Left cardiac atrium (tissue), 4 donors: Measurements from ENCODE around the gene TGFBR1. TPM values are rescaled to one million over a fixed set of nuclear protein-coding genes. Genes with fewer than 3 reads are reported as not detected.

Source experiments
- ATAC-seq, 2 donors: fragments of 200-7000 bp; cut with Tn5 transposase; one replicate each; pipeline ENCODE4 v1.9.1; 2020; ENCODE audit warnings: mild to moderate bottlenecking in 2 of 2, moderate library complexity in 2 of 2
- DNase-seq: peaks from one replicate; pipeline ENCODE4 v3.0.0-alpha.2; 2020
- intact Hi-C, 2 donors: fragments of 100-400 bp; cut with DNase I; formaldehyde crosslinking; loops; one replicate each; pipeline versions ENCODE4 v1.14.1 to v1.15.1; 2022 to 2023
- total RNA-seq, 2 donors: library from RNA; stranded (reverse); fragmentation: NEBNext Ultra II Directional; extraction: Animal tissue kit (Norgen Biotek cat#: 25700); gene quantifications; one replicate each; pipeline ENCODE4 v1.2.1, GENCODE V29; 2021
- donor health status: DM: no; HTN: yes; CAD: no.
- donor health status: DM: no; HTN: yes; CAD: no; lungs with severe emphysema.
- donor health status: DM: yes; HTN: yes; CAD: no.
- donor health status: Dilated cardiomyopathy.

TGFBR1 gene
- total RNA-seq, 2 donors from 2014 or later = 17.3 to 27.1 TPM

DNA sequence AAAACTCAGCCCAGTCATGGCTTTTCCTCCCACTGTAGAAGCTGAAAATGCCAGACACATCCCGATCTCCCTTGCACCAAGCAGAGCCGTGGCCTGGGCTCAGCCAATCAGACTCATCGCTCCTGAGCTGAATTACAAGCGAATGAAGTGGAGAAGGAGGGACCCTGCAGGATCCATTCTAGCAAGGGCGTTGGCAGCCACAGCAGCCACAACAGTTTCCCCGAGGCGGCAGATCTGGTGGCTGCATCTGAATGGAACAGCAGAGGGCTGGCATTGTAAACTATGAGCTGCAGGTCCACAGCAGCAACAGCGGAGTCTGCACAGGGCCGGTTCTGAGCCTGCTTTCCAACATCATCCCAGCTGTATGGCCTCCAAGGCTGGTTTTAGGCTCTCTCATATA lies 93.1 kb downstream of the TGFBR1 start:
- DNase-seq (no peak), ATAC-seq (no peak)
- intact Hi-C loops = no loop called here

DNA sequence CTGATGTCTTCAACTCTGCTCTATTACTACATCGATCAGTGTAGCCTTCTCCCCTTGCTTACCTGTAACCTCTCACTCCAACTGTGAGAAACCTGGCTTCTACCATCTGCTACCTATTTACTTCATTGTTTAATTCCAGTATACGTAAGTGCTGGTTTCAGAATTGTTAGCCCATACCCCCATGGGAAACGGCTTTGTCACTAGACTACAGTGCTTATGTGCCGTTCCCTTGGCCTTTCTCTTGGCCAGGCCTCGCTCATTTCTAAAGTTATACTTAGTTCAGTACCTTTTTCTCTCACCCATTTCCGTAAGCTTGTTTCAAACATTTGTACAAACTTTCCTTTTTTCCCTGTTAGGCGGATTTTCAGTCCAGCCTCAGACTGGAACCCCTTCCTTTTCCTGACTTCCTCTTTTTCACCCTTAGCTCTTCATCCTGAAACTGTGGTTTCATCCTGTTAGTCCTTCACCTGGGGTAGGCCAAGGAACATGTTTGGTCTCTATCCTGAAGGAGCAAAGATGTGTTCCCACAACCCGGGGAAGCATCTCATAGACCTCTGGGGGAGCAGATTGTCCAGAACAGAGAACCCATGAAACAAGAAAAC lies 95.1 kb downstream of the TGFBR1 start:
- ATAC-seq (no peak), DNase-seq (no peak)
- intact Hi-C loops = no loop called here

DNA sequence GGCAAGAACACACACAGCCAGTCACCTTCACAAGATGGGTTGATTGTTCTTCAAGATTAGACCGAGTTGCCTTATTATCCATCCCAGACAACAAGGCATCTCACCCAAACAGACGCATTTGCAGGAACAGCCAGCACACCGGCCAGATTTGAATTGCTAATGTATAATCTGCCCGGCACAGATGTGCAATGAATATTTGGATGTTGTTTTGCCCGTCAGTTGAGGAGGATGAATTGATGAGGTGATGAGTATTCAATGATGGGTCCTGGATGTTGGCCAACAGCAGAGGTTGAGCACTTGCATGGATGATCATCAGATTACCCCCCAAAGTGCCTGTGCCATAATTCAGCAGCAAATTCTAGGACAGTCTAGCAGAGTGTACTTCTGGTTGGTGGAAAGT lies 96.7 kb downstream of the TGFBR1 start:
- intact Hi-C loops = no loop called here
- no peak for DNase-seq
- ATAC-seq = no peak

Other genes with a start within 250 kb of the TGFBR1 start
- gene COL15A1, start 161.2 kb upstream of the TGFBR1 start, total RNA-seq = 10 to 100 TPM; 73.3 to 75.0 TPM
- gene ALG2, start 116.8 kb downstream of the TGFBR1 start, total RNA-seq = 10 to 100 TPM; 15.1 to 29.3 TPM
- gene SEC61B, start 117.2 kb downstream of the TGFBR1 start, total RNA-seq = 10 to 100 TPM; 60.4 to 77.8 TPM